PFSK-1 (cell line): ENCODE data around the gene PPFIA4.

ENCODE experiments used
- FOXP2 ChIP-seq: optimal IDR thresholded peaks from 2 replicates; pipeline ENCODE3; 2011; ENCODE audit warnings: borderline replicate concordance, control low read depth, inconsistent platforms; ENCODE audit not compliant: insufficient read depth; ENCODE audit errors: extremely low read length, extremely low read depth
- POLR2AphosphoS5 ChIP-seq: IDR thresholded peaks from 2 replicates; pipeline ENCODE4 v1.6.1; 2012; ENCODE audit warnings: low read depth, mild to moderate bottlenecking, control low read depth, low read length, moderate library complexity
- REST ChIP-seq, 2 experiments: IDR thresholded peaks; 2 replicates each; pipeline versions ENCODE4 v1.6.1 to v1.8.0; 2011 to 2012; ENCODE audit warnings: low read depth in 2 of 2, low read length in 2 of 2, control low read depth in 1 of 2, inconsistent platforms in 1 of 2, mild to moderate bottlenecking in 1 of 2, moderate library complexity in 1 of 2; ENCODE audit not compliant: insufficient read depth in 1 of 2
- SIN3A ChIP-seq: IDR thresholded peaks from 2 replicates; pipeline ENCODE4 v1.6.1; 2012; ENCODE audit warnings: mild to moderate bottlenecking, low read length, moderate library complexity, borderline replicate concordance; ENCODE audit not compliant: insufficient read depth
- TAF1 ChIP-seq: IDR thresholded peaks from 2 replicates; pipeline ENCODE4 v1.6.1; 2012; ENCODE audit warnings: low read length, control low read depth, borderline replicate concordance; ENCODE audit not compliant: insufficient read depth

The PPFIA4 gene

GRCh38 chr1:203038891-203039608, 12.8 kb downstream of the PPFIA4 start:
- TF ChIP-seq SIN3A: no peak
- TF ChIP-seq FOXP2: no peak
- TF ChIP-seq REST (IDR thresholded peaks at IDR 0.05; ENCODE audit: insufficient read depth in 1 of 2, low read depth in 2 of 2, low read length in 2 of 2): no peak
- TF ChIP-seq TAF1: no peak
- no peak for TF ChIP-seq POLR2AphosphoS5

- TF ChIP-seq FOXP2: no peak
Observed at GRCh38 chr1:203039609-203040512, 13.6 kb downstream of the PPFIA4 start.

- TF ChIP-seq SIN3A: no peak
- no peak for TF ChIP-seq FOXP2
Observed at GRCh38 chr1:203040513-203041275, 14.4 kb downstream of the PPFIA4 start.

- TF ChIP-seq SIN3A (no peak), POLR2AphosphoS5 (no peak), REST (IDR thresholded peaks at IDR 0.05; ENCODE audit: insufficient read depth in 1 of 2, low read depth in 2 of 2, low read length in 2 of 2) (no peak), FOXP2 (no peak), TAF1 (no peak)
Observed at GRCh38 chr1:203041351-203041932, 15.2 kb downstream of the PPFIA4 start.

- TF ChIP-seq TAF1 (no peak), REST (IDR thresholded peaks at IDR 0.05; ENCODE audit: insufficient read depth in 1 of 2, low read depth in 2 of 2, low read length in 2 of 2) (no peak), SIN3A (no peak), POLR2AphosphoS5 (no peak), FOXP2 (no peak)
Observed at GRCh38 chr1:203043830-203044545, 17.7 kb downstream of the PPFIA4 start.
